ENCODE data around the gene SLC44A4.

DNA sequence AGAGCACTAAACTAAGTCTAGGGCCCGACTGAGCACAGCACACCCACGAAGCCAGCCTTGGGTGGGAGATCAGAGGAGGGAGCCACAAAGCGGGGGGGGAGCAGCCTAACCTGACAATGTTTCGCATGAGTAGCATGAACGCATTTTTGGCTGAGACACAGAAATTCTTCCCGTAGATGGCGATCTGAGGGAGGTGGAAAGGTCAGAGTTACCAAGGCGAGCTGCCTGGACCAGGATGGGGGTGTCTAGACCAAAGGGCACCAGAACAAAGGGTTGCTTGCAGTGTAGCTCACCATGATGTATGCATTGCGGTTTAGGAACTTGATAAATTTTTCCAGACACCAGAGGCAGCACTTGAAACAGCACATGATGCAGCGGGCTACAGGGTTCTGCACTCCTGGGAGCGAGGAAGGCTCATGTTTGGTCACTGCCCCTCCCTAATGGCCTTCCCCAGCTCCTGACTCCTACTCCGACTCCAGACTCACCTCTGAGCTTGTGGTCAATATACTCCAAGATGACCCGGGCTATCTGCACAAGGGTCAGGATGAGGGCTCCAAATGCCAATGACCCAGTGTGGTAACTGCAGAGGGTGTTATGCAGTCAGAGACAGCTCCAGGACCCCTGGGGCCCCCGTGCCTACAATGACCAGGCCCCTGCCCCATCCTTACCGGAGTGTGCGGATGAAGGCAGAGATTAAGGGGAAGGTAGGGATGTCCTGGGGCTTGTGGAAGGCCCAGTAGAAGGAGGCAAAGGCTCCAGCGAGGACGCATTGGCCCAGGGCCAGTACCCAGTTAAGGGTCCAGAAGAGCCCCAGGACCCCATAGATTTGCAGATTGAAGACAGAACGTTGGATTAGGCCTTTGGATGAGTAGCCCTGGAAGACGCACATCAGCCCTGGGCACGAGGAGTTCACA is 13.3 kb downstream of the SLC44A4 start:
- TF ChIP-seq ZNF23 (tag by site-specific recombination; IDR thresholded peaks at IDR 0.05; ENCODE audit: borderline replicate concordance) = no peak
- TF ChIP-seq, protein P1, sequence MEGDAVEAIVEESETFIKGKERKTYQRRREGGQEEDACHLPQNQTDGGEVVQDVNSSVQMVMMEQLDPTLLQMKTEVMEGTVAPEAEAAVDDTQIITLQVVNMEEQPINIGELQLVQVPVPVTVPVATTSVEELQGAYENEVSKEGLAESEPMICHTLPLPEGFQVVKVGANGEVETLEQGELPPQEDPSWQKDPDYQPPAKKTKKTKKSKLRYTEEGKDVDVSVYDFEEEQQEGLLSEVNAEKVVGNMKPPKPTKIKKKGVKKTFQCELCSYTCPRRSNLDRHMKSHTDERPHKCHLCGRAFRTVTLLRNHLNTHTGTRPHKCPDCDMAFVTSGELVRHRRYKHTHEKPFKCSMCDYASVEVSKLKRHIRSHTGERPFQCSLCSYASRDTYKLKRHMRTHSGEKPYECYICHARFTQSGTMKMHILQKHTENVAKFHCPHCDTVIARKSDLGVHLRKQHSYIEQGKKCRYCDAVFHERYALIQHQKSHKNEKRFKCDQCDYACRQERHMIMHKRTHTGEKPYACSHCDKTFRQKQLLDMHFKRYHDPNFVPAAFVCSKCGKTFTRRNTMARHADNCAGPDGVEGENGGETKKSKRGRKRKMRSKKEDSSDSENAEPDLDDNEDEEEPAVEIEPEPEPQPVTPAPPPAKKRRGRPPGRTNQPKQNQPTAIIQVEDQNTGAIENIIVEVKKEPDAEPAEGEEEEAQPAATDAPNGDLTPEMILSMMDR (tag by site-specific recombination; IDR thresholded peaks at IDR 0.05) = no peak
- TF ChIP-seq ZNF138 (tag by site-specific recombination; IDR thresholded peaks at IDR 0.05; ENCODE audit: borderline replicate concordance) = no peak
